Gastroesophageal sphincter (tissue), 4 donors: ENCODE data around the gene SLC24A5. TPM values are rescaled to one million over a fixed set of nuclear protein-coding genes. Genes with fewer than 3 reads are reported as not detected.

Experiments
- ATAC-seq: fragments of 150-250 bp; one replicate; pipeline ENCODE4 v1.9.1; 2016; ENCODE audit warnings: mild to moderate bottlenecking, moderate library complexity
- H3K27ac ChIP-seq, 4 donors: fragments of 200-600 bp; sonication (generic) in 3 of 4; 1 replicate in 3 of 4; 2 replicates in 1 of 4; pipeline ENCODE4 v1.5.1; 2016 to 2019
- H3K27me3 ChIP-seq: fragments of 200-600 bp; sonication (generic); one replicate; pipeline ENCODE4 v1.5.1; 2019
- H3K36me3 ChIP-seq, 2 donors: fragments of 200-600 bp; sonication (generic); one replicate each; pipeline ENCODE4 v1.5.1; 2019; ENCODE audit warnings: control low read depth in 1 of 2
- H3K4me1 ChIP-seq, 3 donors: fragments of 200-600 bp; sonication (generic); 1 replicate in 2 of 3; 2 replicates in 1 of 3; pipeline ENCODE4 v1.5.1; 2016 to 2019; ENCODE audit warnings: control low read depth in 2 of 3
- H3K4me3 ChIP-seq, 2 donors: fragments of 200-600 bp; sonication (generic); one replicate each; pipeline ENCODE4 v1.5.1; 2019; ENCODE audit warnings: mild to moderate bottlenecking in 1 of 2, moderate library complexity in 1 of 2
- H3K9me3 ChIP-seq, 3 donors: fragments of 200-600 bp; sonication (generic); one replicate each; pipeline ENCODE4 v1.5.1; 2017 to 2019; ENCODE audit warnings: control low read depth in 2 of 3
- CTCF ChIP-seq, 4 experiments: fragments of 200-600 bp in 2 of 4; fragments of 450-650 bp in 2 of 4; sonication (generic) in 1 of 4; IDR thresholded peaks; one replicate each; pipeline ENCODE4 v1.5.1; 2017 to 2019; ENCODE audit warnings: antibody characterized with exemption in 4 of 4, mild to moderate bottlenecking in 2 of 4, moderate library complexity in 2 of 4
- EP300 ChIP-seq: sonication (generic); formaldehyde crosslinking; IDR thresholded peaks from one replicate; pipeline ENCODE4 v1.6.1; 2017; ENCODE audit warnings: antibody characterized with exemption, mild to moderate bottlenecking
- POLR2A ChIP-seq, 2 donors: fragments of 450-650 bp; IDR thresholded peaks; one replicate each; pipeline ENCODE4 v1.6.1; 2017; ENCODE audit warnings: antibody characterized with exemption in 2 of 2, mild to moderate bottlenecking in 2 of 2, moderate library complexity in 1 of 2
- POLR2AphosphoS5 ChIP-seq: sonication (generic); formaldehyde crosslinking; IDR thresholded peaks from one replicate; pipeline ENCODE4 v1.6.1; 2017; ENCODE audit warnings: antibody characterized with exemption
- WGBS, 2 donors: methylation state at CpG; one replicate each; pipeline ENCODE4 v1.1.5; 2018; ENCODE audit warnings: low coverage in 1 of 2; 5-methylcytosine and 5-hydroxymethylcytosine counted together
- total RNA-seq, 4 donors: library from RNA; depleted of rRNA; stranded (reverse); fragments of >200 nt; gene quantifications; one replicate each; pipeline ENCODE4 v1.1.0, GENCODE V29; 2016

The SLC24A5 gene
- total RNA-seq = not detected

- H3K27me3 ChIP-seq = no peaks in the 10 kb centered on the region
- H3K27ac ChIP-seq = no peak within 1 kb of the TSS
- H3K36me3 ChIP-seq = no peaks in the 10 kb centered on the region
- no peak within 1 kb of the TSS for H3K4me3 ChIP-seq
- TF ChIP-seq POLR2AphosphoS5 (no peak), EP300 (no peak), POLR2A (IDR thresholded peaks at IDR 0.05) (no peak), CTCF (IDR thresholded peaks at IDR 0.05) (no peak)
- WGBS, 2 donors = 79 to 100% methylated on average over 3 of the region's 6 CpGs
- no peak for ATAC-seq
- no peaks in the 10 kb centered on the region for H3K4me1 ChIP-seq
- H3K9me3 ChIP-seq = no peaks in the 10 kb centered on the region
Observed at GRCh38 chr15:48120745-48121144, at the start of gene SLC24A5. Gene SLC24A5, plus strand, starts transcription at chr15:48120990. Its CDS starts 55 bp downstream, at chr15:48121045.

- 76 to 79% methylated on average over 4 to 5 of the region's 6 CpGs for WGBS, 2 donors
- Histone ChIP-seq H3K4me1 (no peaks in the 10 kb centered on the region), H3K9me3 (no peaks in the 10 kb centered on the region), H3K27ac (no peak overlapping the region), H3K27me3 (no peaks in the 10 kb centered on the region), H3K4me3 (no peak overlapping the region), H3K36me3 (no peaks in the 10 kb centered on the region)
- no peak for TF ChIP-seq POLR2A (IDR thresholded peaks at IDR 0.05)
- no peak for TF ChIP-seq CTCF (IDR thresholded peaks at IDR 0.05)
- TF ChIP-seq EP300 = no peak
- TF ChIP-seq POLR2AphosphoS5 = no peak
- ATAC-seq = no peak
Observed at GRCh38 chr15:48072941-48073340, 47.8 kb upstream of the SLC24A5 start.

- Histone ChIP-seq H3K27me3 (no peaks in the 10 kb centered on the region), H3K4me1 (no peaks in the 10 kb centered on the region), H3K9me3 (no peaks in the 10 kb centered on the region), H3K27ac (no peak overlapping the region), H3K4me3 (no peak overlapping the region), H3K36me3 (no peaks in the 10 kb centered on the region)
- no peak for TF ChIP-seq CTCF (IDR thresholded peaks at IDR 0.05)
- TF ChIP-seq POLR2A (IDR thresholded peaks at IDR 0.05) = no peak
- TF ChIP-seq EP300 = no peak
- TF ChIP-seq POLR2AphosphoS5 = no peak
- 80 to 93% methylated on average over 1 to 3 of the region's 4 CpGs for WGBS, 2 donors
- ATAC-seq = no peak
Observed at GRCh38 chr15:48073881-48074280, 46.9 kb upstream of the SLC24A5 start.

GRCh38 chr15:48076454-48076853, 44.3 kb upstream of the SLC24A5 start:
- no peak for ATAC-seq
- WGBS, 2 donors = 46 to 76% methylated on average over 2 to 4 of the region's 4 CpGs
- TF ChIP-seq CTCF (IDR thresholded peaks at IDR 0.05) = no peak
- TF ChIP-seq POLR2A (IDR thresholded peaks at IDR 0.05) = no peak
- no peak for TF ChIP-seq EP300
- no peak for TF ChIP-seq POLR2AphosphoS5

GRCh38 chr15:48077616-48078184, 43.1 kb upstream of the SLC24A5 start:
- Histone ChIP-seq H3K36me3 (no peaks in the 10 kb centered on the region), H3K27me3 (no peaks in the 10 kb centered on the region), H3K4me1 (no peaks in the 10 kb centered on the region), H3K9me3 (no peaks in the 10 kb centered on the region), H3K4me3 (no peak overlapping the region), H3K27ac (no peak overlapping the region)
- ATAC-seq = no peak
- WGBS, 2 donors = 72 to 73% methylated on average over 1 of the region's 1 CpG
- TF ChIP-seq POLR2A (IDR thresholded peaks at IDR 0.05) = no peak

More at GRCh38 chr15:48076454-48076853, 44.3 kb upstream of the SLC24A5 start:
- H3K36me3 ChIP-seq = no peaks in the 10 kb centered on the region
- no peaks in the 10 kb centered on the region for H3K27me3 ChIP-seq
- H3K9me3 ChIP-seq = no peaks in the 10 kb centered on the region
- no peak overlapping the region for H3K4me3 ChIP-seq
- H3K27ac ChIP-seq = no peak overlapping the region
- no peaks in the 10 kb centered on the region for H3K4me1 ChIP-seq
